Measurements from ENCODE around the gene NAALAD2. TPM values are rescaled to one million over a fixed set of nuclear protein-coding genes. Genes with fewer than 3 reads are reported as not detected.

The NAALAD2 gene
- total RNA-seq, 1 experiment from 2014 or later: 3.9 TPM

GRCh38 chr11:90178751-90179150 is 44.3 kb downstream of the NAALAD2 start:
- Histone ChIP-seq H3K4me1 (ENCODE audit: insufficient read depth, low read length, poor library complexity, severe bottlenecking) (no peaks in the 10 kb centered on the region), H3K9me3 (ENCODE audit: low read depth, low read length, poor library complexity, severe bottlenecking) (no peaks in the 10 kb centered on the region), H3K27ac (ENCODE audit: low read depth, low read length, poor library complexity, severe bottlenecking) (no peak overlapping the region), H3K4me3 (ENCODE audit: low read depth, low read length, poor library complexity, severe bottlenecking) (no peak overlapping the region), H3K27me3 (replicated peaks; ENCODE audit: insufficient read depth, low read depth, low read length, poor library complexity) (no peaks in the 10 kb centered on the region), H3K36me3 (ENCODE audit: insufficient read depth, low read length, poor library complexity, severe bottlenecking) (no peaks in the 10 kb centered on the region)
- intact Hi-C loops (cut with micrococcal nuclease; ENCODE audit: unreplicated experiment): no loop called here
- ChIA-PET CTCF (no interaction called here), POLR2A (ENCODE audit: low non-redundant PET) (no interaction called here)
- no TSS peak for BruUV-seq (replicated peaks)
- TF ChIP-seq EZH2 (IDR thresholded peaks at IDR 0.05; ENCODE audit: borderline replicate concordance, low read depth, low read length, poor library complexity, severe bottlenecking): no peak
- no peak for TF ChIP-seq CTCF (conservative IDR thresholded peaks at IDR 0.05; ENCODE audit: low read depth, low read length)
- no peak for DNase-seq (ENCODE audit: low spot score)

- no peaks in the 10 kb centered on the region for H3K27me3 ChIP-seq (replicated peaks; ENCODE audit: insufficient read depth, low read depth, low read length, poor library complexity)
- H3K4me1 ChIP-seq (ENCODE audit: insufficient read depth, low read length, poor library complexity, severe bottlenecking): no peaks in the 10 kb centered on the region
- ChIA-PET CTCF (no interaction called here), POLR2A (ENCODE audit: low non-redundant PET) (no interaction called here)
- no peak overlapping the region for H3K27ac ChIP-seq (ENCODE audit: low read depth, low read length, poor library complexity, severe bottlenecking)
- no peak for TF ChIP-seq CTCF (conservative IDR thresholded peaks at IDR 0.05; ENCODE audit: low read depth, low read length)
- no peak for TF ChIP-seq EZH2 (IDR thresholded peaks at IDR 0.05; ENCODE audit: borderline replicate concordance, low read depth, low read length, poor library complexity, severe bottlenecking)
- H3K9me3 ChIP-seq (ENCODE audit: low read depth, low read length, poor library complexity, severe bottlenecking): no peaks in the 10 kb centered on the region
- no TSS peak for BruUV-seq (replicated peaks)
- H3K36me3 ChIP-seq (ENCODE audit: insufficient read depth, low read length, poor library complexity, severe bottlenecking): no peaks in the 10 kb centered on the region
- H3K4me3 ChIP-seq (ENCODE audit: low read depth, low read length, poor library complexity, severe bottlenecking): no peak overlapping the region
- DNase-seq (ENCODE audit: low spot score): no peak
- intact Hi-C loops (cut with micrococcal nuclease; ENCODE audit: unreplicated experiment): no loop called here
Observed at GRCh38 chr11:90179923-90180322, 45.5 kb downstream of the NAALAD2 start.

- BruUV-seq (replicated peaks): no TSS peak
- intact Hi-C loops (cut with micrococcal nuclease; ENCODE audit: unreplicated experiment): no loop called here
- TF ChIP-seq CTCF (conservative IDR thresholded peaks at IDR 0.05; ENCODE audit: low read depth, low read length) (no peak), EZH2 (IDR thresholded peaks at IDR 0.05; ENCODE audit: borderline replicate concordance, low read depth, low read length, poor library complexity, severe bottlenecking) (no peak)
- ChIA-PET POLR2A (ENCODE audit: low non-redundant PET) (no interaction called here), CTCF (no interaction called here)
- no peak for DNase-seq (ENCODE audit: low spot score)
- no peaks in the 10 kb centered on the region for H3K4me1 ChIP-seq (ENCODE audit: insufficient read depth, low read length, poor library complexity, severe bottlenecking)
- H3K27me3 ChIP-seq (replicated peaks; ENCODE audit: insufficient read depth, low read depth, low read length, poor library complexity): no peaks in the 10 kb centered on the region
- no peaks in the 10 kb centered on the region for H3K9me3 ChIP-seq (ENCODE audit: low read depth, low read length, poor library complexity, severe bottlenecking)
- no peak overlapping the region for H3K4me3 ChIP-seq (ENCODE audit: low read depth, low read length, poor library complexity, severe bottlenecking)
- no peaks in the 10 kb centered on the region for H3K36me3 ChIP-seq (ENCODE audit: insufficient read depth, low read length, poor library complexity, severe bottlenecking)
- H3K27ac ChIP-seq (ENCODE audit: low read depth, low read length, poor library complexity, severe bottlenecking): no peak overlapping the region
Observed at GRCh38 chr11:90187839-90188238, 53.4 kb downstream of the NAALAD2 start.
